ENCODE results near the gene NUDT21.
"Not testable (repeated sequence)": the region's sequence is repeated elsewhere in the genome, so short reads cannot be mapped to it uniquely, and the experiment has no call there.

Gene NUDT21

GRCh38 chr16:56380778-56381485, 70.2 kb downstream of the NUDT21 start:
- not testable (repeated sequence) for DNase-seq (ENCODE audit: low read depth, low spot score)

All from astrocyte of the hippocampus (primary cell).